A549 (cell line): ENCODE results near the gene ZNF282. TPM values are rescaled to one million over a fixed set of nuclear protein-coding genes. Genes with fewer than 3 reads are reported as not detected.

Experiments
- ATAC-seq, 2 experiments: fragments of 200-7000 bp in 1 of 2; fragments of >200 bp in 1 of 2; cut with Nextera tagmentation in 1 of 2; cut with Tn5 transposase in 1 of 2; 3 replicates each; pipeline versions ENCODE4 v1.8.0 to v1.9.1; 2018 to 2020; ENCODE audit warnings: mild to moderate bottlenecking in 1 of 2, moderate library complexity in 1 of 2
- CTCF ChIA-PET: fragments of 300-600 bp; sonication (Branson Sonifier 250); formaldehyde crosslinking; extraction: SDS; loops from one replicate; lab custom pipeline; 2021; ENCODE audit warnings: antibody characterized with exemption, inconsistent platforms; lab: Yijun Ruan, JAX
- POLR2A ChIA-PET: fragments of 350-600 bp; formaldehyde crosslinking; extraction: SDS; loops from one replicate; lab custom pipeline; 2021; ENCODE audit warnings: antibody characterized with exemption, inconsistent platforms; lab: Yijun Ruan, JAX
- DNase-seq, 2 experiments: peaks; one replicate each; pipeline versions ENCODE4 v3.0.0 to v3.0.0-alpha.2; 2011 to 2016; ENCODE audit warnings: low read depth in 1 of 2, low spot score in 1 of 2
- FAIRE-seq: peaks from 2 replicates; lab custom pipeline; 2011; peaks lifted over from hg19 to GRCh38; lab: Jason Lieb, UNC
- H3K27ac ChIP-seq, 2 experiments: fragments of >200 bp; sonication (Bioruptor Twin); formaldehyde crosslinking; 3 replicates each; pipeline ENCODE4 v1.5.1; 2016 to 2017
- H3K4me1 ChIP-seq: fragments of >200 bp; sonication (Bioruptor Twin); formaldehyde crosslinking; 3 replicates; pipeline ENCODE4 v1.6.1; 2016
- H3K4me2 ChIP-seq: fragments of >200 bp; sonication (Bioruptor Twin); formaldehyde crosslinking; 3 replicates; pipeline ENCODE4 v1.6.1; 2016
- H3K4me3 ChIP-seq: fragments of >200 bp; sonication (Bioruptor Twin); formaldehyde crosslinking; 3 replicates; pipeline ENCODE4 v1.5.1; 2016
- H3K9me3 ChIP-seq: fragments of >200 bp; sonication (Bioruptor Twin); formaldehyde crosslinking; 3 replicates; pipeline ENCODE4 v1.6.1; 2016
- BCL3 ChIP-seq: fragments of >200 bp; sonication (Bioruptor Twin); formaldehyde crosslinking; IDR thresholded peaks from 3 replicates; pipeline ENCODE4 v1.6.1; 2016
- CBX2 ChIP-seq: fragments of 200-600 bp; sonication (generic); IDR thresholded peaks from 2 replicates; pipeline ENCODE4 v1.6.1; 2016; ENCODE audit warnings: low read depth, mild to moderate bottlenecking, borderline replicate concordance
- CBX8 ChIP-seq: fragments of 200-600 bp; sonication (generic); IDR thresholded peaks from 2 replicates; pipeline ENCODE4 v1.6.1; 2016
- CHD2 ChIP-seq: fragments of 150-350 bp; IDR thresholded peaks from 2 replicates; pipeline ENCODE4 v1.6.1; 2014; ENCODE audit warnings: low read length; ENCODE audit not compliant: partially characterized antibody
- CTCF ChIP-seq: fragments of >200 bp; sonication (Bioruptor Twin); formaldehyde crosslinking; IDR thresholded peaks from 3 replicates; pipeline ENCODE4 v1.5.1; 2016
- E2F6 ChIP-seq: IDR thresholded peaks from 2 replicates; pipeline ENCODE4 v1.6.1; 2012; ENCODE audit warnings: low read depth, borderline replicate concordance
- EHF ChIP-seq: fragments of 250-450 bp; sonication (Bioruptor Pico); IDR thresholded peaks from 2 replicates; pipeline ENCODE4 v1.5.0; 2020; ENCODE audit warnings: mild to moderate bottlenecking
- ESRRA ChIP-seq: fragments of 150-350 bp; IDR thresholded peaks from 2 replicates; pipeline ENCODE4 v1.6.1; 2014; ENCODE audit warnings: mild to moderate bottlenecking, low read length, borderline replicate concordance
- FOSB ChIP-seq: fragments of 250-450 bp; sonication (Bioruptor Pico); IDR thresholded peaks from 2 replicates; pipeline ENCODE4 v1.5.0; 2020; ENCODE audit warnings: mild to moderate bottlenecking, moderate library complexity
- FOSL2 ChIP-seq, 2 experiments: fragments of 450-650 bp in 1 of 2; fragments of >200 bp in 1 of 2; sonication (Bioruptor Twin) in 1 of 2; formaldehyde crosslinking; IDR thresholded peaks; 2 replicates each; pipeline versions ENCODE4 v1.5.0 to v1.6.1; 2016 to 2020; ENCODE audit warnings: mild to moderate bottlenecking in 1 of 2, moderate library complexity in 1 of 2
- HEYL ChIP-seq: fragments of 250-450 bp; sonication (Bioruptor Pico); IDR thresholded peaks from 2 replicates; pipeline ENCODE4 v1.8.0; 2021; ENCODE audit warnings: mild to moderate bottlenecking, moderate library complexity
- HOXA7 ChIP-seq: fragments of 250-450 bp; sonication (Bioruptor Pico); IDR thresholded peaks from 2 replicates; pipeline ENCODE4 v1.5.0; 2020; ENCODE audit warnings: mild to moderate bottlenecking, moderate library complexity
- HOXB13 ChIP-seq: fragments of 250-450 bp; sonication (Bioruptor Pico); IDR thresholded peaks from 2 replicates; pipeline ENCODE4 v1.5.0; 2020; ENCODE audit warnings: low read depth, mild to moderate bottlenecking, moderate library complexity
- HOXB5 ChIP-seq: fragments of 250-450 bp; sonication (Bioruptor Pico); IDR thresholded peaks from 2 replicates; pipeline ENCODE4 v1.5.0; 2020; ENCODE audit warnings: mild to moderate bottlenecking, moderate library complexity
- JUNB ChIP-seq: fragments of >200 bp; sonication (Bioruptor Twin); formaldehyde crosslinking; IDR thresholded peaks from 2 replicates; pipeline ENCODE4 v1.6.1; 2016
- KDM1A ChIP-seq: fragments of 200-600 bp; sonication (generic); IDR thresholded peaks from 2 replicates; pipeline ENCODE4 v1.6.1; 2016; ENCODE audit warnings: low read depth, mild to moderate bottlenecking
- KDM5A ChIP-seq: fragments of 200-600 bp; sonication (generic); IDR thresholded peaks from 2 replicates; pipeline ENCODE4 v1.6.1; 2016; ENCODE audit warnings: antibody characterized with exemption, mild to moderate bottlenecking
- MAFK ChIP-seq: fragments of 450-650 bp; IDR thresholded peaks from 2 replicates; pipeline ENCODE4 v1.6.1; 2014; ENCODE audit not compliant: partially characterized antibody
- MAX ChIP-seq: IDR thresholded peaks from 2 replicates; pipeline ENCODE4 v1.6.1; 2012
- MAZ ChIP-seq: fragments of 150-350 bp; IDR thresholded peaks from 2 replicates; pipeline ENCODE4 v1.6.1; 2014; ENCODE audit warnings: antibody characterized with exemption, low read depth, low read length, borderline replicate concordance
- NPAS2 ChIP-seq: fragments of 250-450 bp; sonication (Bioruptor Pico); IDR thresholded peaks from 2 replicates; pipeline ENCODE4 v1.8.0; 2022; ENCODE audit warnings: mild to moderate bottlenecking, moderate library complexity, borderline replicate concordance
- PHF8 ChIP-seq: fragments of 200-600 bp; sonication (generic); IDR thresholded peaks from 2 replicates; pipeline ENCODE4 v1.6.1; 2016; ENCODE audit warnings: low read depth, mild to moderate bottlenecking, antibody characterized with exemption, moderate library complexity, borderline replicate concordance
- POLR2A ChIP-seq: IDR thresholded peaks from 2 replicates; pipeline ENCODE4 v1.6.1; 2012; ENCODE audit warnings: mild to moderate bottlenecking, low read length
- POLR2AphosphoS2 ChIP-seq: conservative IDR thresholded peaks from 2 replicates; pipeline ENCODE4 v1.6.1; 2012; ENCODE audit warnings: low read length, improper control_type of control experiment, inconsistent platforms
- RARB ChIP-seq: fragments of 250-450 bp; sonication (Bioruptor Pico); IDR thresholded peaks from 2 replicates; pipeline ENCODE4 v1.8.0; 2021; ENCODE audit warnings: mild to moderate bottlenecking, moderate library complexity
- RNF2 ChIP-seq: fragments of 200-600 bp; sonication (generic); IDR thresholded peaks from 2 replicates; pipeline ENCODE4 v1.6.1; 2016; ENCODE audit warnings: low read depth, mild to moderate bottlenecking, antibody characterized with exemption, moderate library complexity, borderline replicate concordance
- USF2 ChIP-seq: fragments of 450-650 bp; IDR thresholded peaks from 2 replicates; pipeline ENCODE4 v1.6.1; 2014; ENCODE audit warnings: antibody characterized with exemption
- ZC3H11A ChIP-seq: fragments of 450-650 bp; IDR thresholded peaks from 2 replicates; pipeline ENCODE4 v1.6.1; 2014; ENCODE audit warnings: antibody characterized with exemption, mild to moderate bottlenecking
- ZFP36 ChIP-seq: fragments of 450-650 bp; IDR thresholded peaks from 2 replicates; pipeline ENCODE4 v1.6.1; 2014; ENCODE audit warnings: borderline replicate concordance; ENCODE audit not compliant: partially characterized antibody
- ZSCAN20 ChIP-seq: fragments of 250-450 bp; sonication (Bioruptor Pico); IDR thresholded peaks from 2 replicates; pipeline ENCODE4 v1.8.0; 2022; ENCODE audit warnings: mild to moderate bottlenecking, moderate library complexity
- WGBS: methylation state at CpG from one replicate; pipeline ENCODE4 v1.1.6; 2017; ENCODE audit errors: missing lambda C conversion rate; 5-methylcytosine and 5-hydroxymethylcytosine counted together
- polyA plus RNA-seq, 4 experiments: library from polyadenylated mRNA; depleted of rRNA in 3 of 4; stranded (reverse); fragments of >200 nt; fragmentation: RNase III in 1 of 4; extraction: RNeasy Plus Mini Kit Qiagen cat#74134 plus additional on column Dnase treatment in 1 of 4; gene quantifications; 2 replicates in 3 of 4; 3 replicates in 1 of 4; pipeline ENCODE4 v1.2.3, GENCODE V29; 2011 to 2017

The ZNF282 gene
- polyA plus RNA-seq, 2 of the 4 experiments (the other 2 are of a cell fraction), result 11.9 to 18.4 TPM

- H3K4me3 ChIP-seq, result no peak overlapping the region
- H3K4me1 ChIP-seq, result peaks cover 6% of the 10 kb centered on the region; the same call in 1 of the 3 replicates
- TF ChIP-seq FOSB (no peak), EHF (CRISPR knock-in tag) (no peak), MAZ (no peak), POLR2AphosphoS2 (no peak), MAFK (no peak), MAX (no peak), NPAS2 (CRISPR knock-in tag) (no peak), CBX8 (no peak), USF2 (no peak), POLR2A (no peak), PHF8 (no peak), CBX2 (no peak), RARB (no peak), HEYL (CRISPR knock-in tag) (no peak), FOSL2 (IDR thresholded peaks at IDR 0.05) (no peak), FOSL2 (CRISPR knock-in tag; IDR thresholded peaks at IDR 0.05) (no peak), RNF2 (no peak), ZSCAN20 (CRISPR knock-in tag) (no peak)
- CTCF ChIA-PET, result interaction anchor here (0.8 to 3.1 kb wide), 3 partner anchors 10 to 59 kb away, joined by 3 to 21 read pairs (median 14); partner anchors contain the start of genes ZNF282 and ZNF398
- FAIRE-seq (no peak), ATAC-seq (no peak), DNase-seq (no peak)
- 94% methylated on average over 18 of the region's 18 CpGs for WGBS
- no peaks in the 10 kb centered on the region for H3K9me3 ChIP-seq
- POLR2A ChIA-PET, result no interaction called here
- H3K4me2 ChIP-seq, result no peak overlapping the region
- no peak overlapping the region for H3K27ac ChIP-seq
Measured at GRCh38 chr7:149205690-149206381, 10.5 kb downstream of the ZNF282 start.

GRCh38 chr7:149207324-149208035 is 12.1 kb downstream of the ZNF282 start:
- 88% methylated on average over 33 of the region's 35 CpGs for WGBS
- ChIA-PET CTCF (interaction anchor here (1.6 to 3.1 kb wide), 2 partner anchors 11 kb away, joined by 5 to 21 read pairs; partner anchors contain the start of gene ZNF282), POLR2A (interaction anchor here (1.1 kb wide), 1 partner anchor 55 kb away, joined by 3 read pairs; the partner anchor contains the start of gene ZNF783)

More at GRCh38 chr7:149207324-149208035, 12.1 kb downstream of the ZNF282 start:
- DNase-seq (no peak), ATAC-seq (no peak), FAIRE-seq (no peak)
- Histone ChIP-seq H3K4me3 (no peak overlapping the region), H3K4me1 (peaks cover 6% of the 10 kb centered on the region; the same call in 1 of the 3 replicates), H3K4me2 (no peak overlapping the region), H3K9me3 (no peaks in the 10 kb centered on the region), H3K27ac (no peak overlapping the region)
- TF ChIP-seq ZSCAN20 (CRISPR knock-in tag) (no peak), KDM5A (no peak), MAZ (no peak), HOXB5 (CRISPR knock-in tag) (no peak), POLR2A (no peak), BCL3 (no peak), ZFP36 (no peak), ESRRA (no peak), CTCF (no peak), KDM1A (no peak), JUNB (no peak), MAX (no peak), USF2 (no peak), HOXA7 (CRISPR knock-in tag) (no peak), CHD2 (no peak), HOXB13 (CRISPR knock-in tag) (no peak), E2F6 (no peak), ZC3H11A (no peak)
